Osteoblast (primary cell): ENCODE results near the gene TUSC2. TPM values are rescaled to one million over a fixed set of nuclear protein-coding genes. Genes with fewer than 3 reads are reported as not detected.

ENCODE experiments used
- DNase-seq: peaks from one replicate; pipeline ENCODE4 v3.0.0; 2011; ENCODE audit warnings: low spot score, mixed read lengths; ENCODE audit not compliant: insufficient read length; ENCODE audit errors: missing footprints
- H2AFZ ChIP-seq: 2 replicates; pipeline ENCODE4 v1.6.0; 2011; ENCODE audit warnings: mild to moderate bottlenecking, low read length
- H3K27ac ChIP-seq: 2 replicates; pipeline ENCODE4 v1.5.1; 2011; ENCODE audit warnings: mild to moderate bottlenecking, low read depth, low read length, moderate library complexity
- H3K27me3 ChIP-seq: 2 replicates; pipeline ENCODE4 v1.6.0; 2012; ENCODE audit warnings: mild to moderate bottlenecking, control low read depth, inconsistent platforms, low read length, moderate library complexity; ENCODE audit not compliant: insufficient read depth
- H3K36me3 ChIP-seq: 2 replicates; pipeline ENCODE4 v1.5.1; 2011; ENCODE audit warnings: mild to moderate bottlenecking, low read length, control low read depth, moderate library complexity; ENCODE audit not compliant: insufficient read depth
- H3K4me1 ChIP-seq: 2 replicates; pipeline ENCODE4 v1.5.1; 2011; ENCODE audit warnings: mild to moderate bottlenecking, low read length, control low read depth, moderate library complexity; ENCODE audit not compliant: insufficient read depth
- H3K4me2 ChIP-seq: 2 replicates; pipeline ENCODE4 v1.6.0; 2011; ENCODE audit warnings: mild to moderate bottlenecking, low read length; ENCODE audit not compliant: insufficient read depth
- H3K4me3 ChIP-seq: fragments of 200-600 bp; sonication (generic); 3 replicates; pipeline ENCODE4 v1.5.1; 2012; ENCODE audit warnings: mild to moderate bottlenecking, low read length, inconsistent platforms; ENCODE audit not compliant: insufficient read depth
- H3K79me2 ChIP-seq: 2 replicates; pipeline ENCODE4 v1.6.0; 2012; ENCODE audit warnings: mild to moderate bottlenecking, low read length, control low read depth, inconsistent platforms; ENCODE audit not compliant: insufficient read depth
- H3K9me3 ChIP-seq: 2 replicates; pipeline ENCODE4 v1.5.1; 2011; ENCODE audit warnings: low read depth, low read length, control low read depth
- H4K20me1 ChIP-seq: 2 replicates; pipeline ENCODE4 v1.6.0; 2012; ENCODE audit warnings: mild to moderate bottlenecking, low read length, control low read depth; ENCODE audit not compliant: insufficient read depth
- total RNA-seq: library from RNA; depleted of rRNA; stranded (reverse); fragments of >200 nt; gene quantifications from 2 replicates; pipeline ENCODE4 v1.2.3, GENCODE V29; 2012
- TF ChIP-seq, protein P1 (sequence below): IDR thresholded peaks from 2 replicates; pipeline ENCODE4 v1.5.1; 2011; ENCODE audit warnings: mild to moderate bottlenecking, low read depth, low read length, moderate library complexity; ENCODE audit errors: extremely low read depth

Gene TUSC2
- total RNA-seq, 1 donor, result 16.6 TPM

GRCh38 chr3:50373146-50374051 lies 45.4 kb upstream of the TUSC2 start:
- no peak for DNase-seq
- Histone ChIP-seq H2AFZ (no peak overlapping the region), H3K9me3 (no peaks in the 10 kb centered on the region), H4K20me1 (no peaks in the 10 kb centered on the region), H3K27ac (no peak overlapping the region), H3K79me2 (no peaks in the 10 kb centered on the region), H3K27me3 (no peaks in the 10 kb centered on the region), H3K36me3 (no peaks in the 10 kb centered on the region), H3K4me2 (no peak overlapping the region), H3K4me3 (no peak overlapping the region), H3K4me1 (no peaks in the 10 kb centered on the region)
- TF ChIP-seq, protein P1, sequence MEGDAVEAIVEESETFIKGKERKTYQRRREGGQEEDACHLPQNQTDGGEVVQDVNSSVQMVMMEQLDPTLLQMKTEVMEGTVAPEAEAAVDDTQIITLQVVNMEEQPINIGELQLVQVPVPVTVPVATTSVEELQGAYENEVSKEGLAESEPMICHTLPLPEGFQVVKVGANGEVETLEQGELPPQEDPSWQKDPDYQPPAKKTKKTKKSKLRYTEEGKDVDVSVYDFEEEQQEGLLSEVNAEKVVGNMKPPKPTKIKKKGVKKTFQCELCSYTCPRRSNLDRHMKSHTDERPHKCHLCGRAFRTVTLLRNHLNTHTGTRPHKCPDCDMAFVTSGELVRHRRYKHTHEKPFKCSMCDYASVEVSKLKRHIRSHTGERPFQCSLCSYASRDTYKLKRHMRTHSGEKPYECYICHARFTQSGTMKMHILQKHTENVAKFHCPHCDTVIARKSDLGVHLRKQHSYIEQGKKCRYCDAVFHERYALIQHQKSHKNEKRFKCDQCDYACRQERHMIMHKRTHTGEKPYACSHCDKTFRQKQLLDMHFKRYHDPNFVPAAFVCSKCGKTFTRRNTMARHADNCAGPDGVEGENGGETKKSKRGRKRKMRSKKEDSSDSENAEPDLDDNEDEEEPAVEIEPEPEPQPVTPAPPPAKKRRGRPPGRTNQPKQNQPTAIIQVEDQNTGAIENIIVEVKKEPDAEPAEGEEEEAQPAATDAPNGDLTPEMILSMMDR, result no peak

DNA sequence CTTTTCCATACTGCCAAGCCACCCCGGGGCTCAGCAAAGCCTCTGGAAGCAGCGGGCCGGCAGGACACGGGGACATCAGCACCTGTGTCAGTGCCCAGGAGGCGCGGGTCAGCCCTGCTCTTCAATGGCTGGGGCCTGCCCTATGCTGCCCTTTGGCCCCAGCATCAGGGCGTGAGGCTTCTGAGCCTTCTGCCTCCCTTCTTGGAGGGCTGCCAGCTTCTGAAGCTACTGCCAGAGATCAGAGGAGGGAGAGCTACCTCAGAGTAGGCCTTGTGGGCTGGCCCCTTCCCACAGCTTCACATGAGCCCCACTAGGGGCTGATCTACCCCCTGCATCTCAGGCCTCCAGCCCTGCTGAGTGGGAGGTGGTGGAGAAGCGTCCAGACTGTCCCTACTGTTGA lies 44.3 kb upstream of the TUSC2 start:
- TF ChIP-seq, protein P1, result no peak
- Histone ChIP-seq H3K4me2 (no peak overlapping the region), H3K9me3 (no peaks in the 10 kb centered on the region), H2AFZ (no peak overlapping the region), H3K79me2 (no peaks in the 10 kb centered on the region), H3K27me3 (no peaks in the 10 kb centered on the region), H3K4me1 (no peaks in the 10 kb centered on the region), H3K36me3 (no peaks in the 10 kb centered on the region), H3K27ac (no peak overlapping the region), H3K4me3 (no peak overlapping the region), H4K20me1 (no peaks in the 10 kb centered on the region)
- DNase-seq, result no peak

DNA sequence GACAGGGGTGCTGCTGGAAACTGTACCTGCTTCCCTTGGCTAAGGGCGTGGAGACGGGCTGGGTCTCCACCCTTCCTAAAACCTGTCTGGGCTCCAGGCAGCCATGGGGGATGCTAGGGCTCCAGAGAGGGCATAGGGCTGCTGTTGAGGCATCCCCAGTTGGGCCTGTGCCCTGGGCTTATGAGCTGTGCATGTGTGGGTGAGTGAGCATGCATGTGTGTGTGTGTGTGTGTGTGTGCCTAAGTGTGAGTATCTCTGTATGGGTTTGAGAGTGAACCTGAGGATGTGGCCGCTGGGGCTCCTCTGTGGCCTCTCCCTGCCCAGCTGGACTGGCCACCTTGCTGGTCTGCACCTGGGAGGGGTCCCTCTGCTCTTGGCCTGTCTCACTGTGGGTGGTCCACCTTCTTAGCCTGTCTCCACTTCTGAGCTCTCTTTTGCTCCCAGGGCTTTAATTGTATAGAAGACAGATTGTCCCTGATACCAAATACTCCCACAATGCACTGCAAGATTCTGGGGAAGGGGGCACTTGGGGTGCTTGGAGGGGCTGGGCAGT lies 43.2 kb upstream of the TUSC2 start:
- no peaks in the 10 kb centered on the region for H3K9me3 ChIP-seq
- no peaks in the 10 kb centered on the region for H3K79me2 ChIP-seq
- H3K4me1 ChIP-seq, result no peaks in the 10 kb centered on the region
- no peaks in the 10 kb centered on the region for H3K36me3 ChIP-seq
- no peaks in the 10 kb centered on the region for H4K20me1 ChIP-seq
- no peak overlapping the region for H3K4me3 ChIP-seq
- DNase-seq, result no peak
- no peak overlapping the region for H3K4me2 ChIP-seq
- H3K27ac ChIP-seq, result no peak overlapping the region
- no peak overlapping the region for H2AFZ ChIP-seq
- TF ChIP-seq, protein P1, result no peak
- peaks cover 5% of the 10 kb centered on the region for H3K27me3 ChIP-seq

- Histone ChIP-seq H3K27me3 (peaks cover 5% of the 10 kb centered on the region), H3K27ac (no peak overlapping the region), H3K4me1 (no peaks in the 10 kb centered on the region), H3K9me3 (no peaks in the 10 kb centered on the region), H4K20me1 (peaks cover 2% of the 10 kb centered on the region), H3K4me2 (no peak overlapping the region), H3K79me2 (no peaks in the 10 kb centered on the region), H3K36me3 (no peaks in the 10 kb centered on the region), H2AFZ (no peak overlapping the region), H3K4me3 (no peak overlapping the region)
- TF ChIP-seq, protein P1, result no peak
- DNase-seq, result no peak
Measured at GRCh38 chr3:50370594-50370993, 42.6 kb upstream of the TUSC2 start.
